Osteoblast (primary cell): ENCODE results near the gene ZNF385A. TPM values are rescaled to one million over a fixed set of nuclear protein-coding genes. Genes with fewer than 3 reads are reported as not detected.
"Not testable (repeated sequence)": the region's sequence is repeated elsewhere in the genome, so short reads cannot be mapped to it uniquely, and the experiment has no call there.

Experiments
- DNase-seq: peaks from one replicate; pipeline ENCODE4 v3.0.0; 2011; ENCODE audit warnings: low spot score, mixed read lengths; ENCODE audit not compliant: insufficient read length; ENCODE audit errors: missing footprints
- H2AFZ ChIP-seq: 2 replicates; pipeline ENCODE4 v1.6.0; 2011; ENCODE audit warnings: mild to moderate bottlenecking, low read length
- H3K27ac ChIP-seq: 2 replicates; pipeline ENCODE4 v1.5.1; 2011; ENCODE audit warnings: mild to moderate bottlenecking, low read depth, low read length, moderate library complexity
- H3K27me3 ChIP-seq: 2 replicates; pipeline ENCODE4 v1.6.0; 2012; ENCODE audit warnings: mild to moderate bottlenecking, control low read depth, inconsistent platforms, low read length, moderate library complexity; ENCODE audit not compliant: insufficient read depth
- H3K36me3 ChIP-seq: 2 replicates; pipeline ENCODE4 v1.5.1; 2011; ENCODE audit warnings: mild to moderate bottlenecking, low read length, control low read depth, moderate library complexity; ENCODE audit not compliant: insufficient read depth
- H3K4me1 ChIP-seq: 2 replicates; pipeline ENCODE4 v1.5.1; 2011; ENCODE audit warnings: mild to moderate bottlenecking, low read length, control low read depth, moderate library complexity; ENCODE audit not compliant: insufficient read depth
- H3K4me2 ChIP-seq: 2 replicates; pipeline ENCODE4 v1.6.0; 2011; ENCODE audit warnings: mild to moderate bottlenecking, low read length; ENCODE audit not compliant: insufficient read depth
- H3K4me3 ChIP-seq: fragments of 200-600 bp; sonication (generic); 3 replicates; pipeline ENCODE4 v1.5.1; 2012; ENCODE audit warnings: mild to moderate bottlenecking, low read length, inconsistent platforms; ENCODE audit not compliant: insufficient read depth
- H3K79me2 ChIP-seq: 2 replicates; pipeline ENCODE4 v1.6.0; 2012; ENCODE audit warnings: mild to moderate bottlenecking, low read length, control low read depth, inconsistent platforms; ENCODE audit not compliant: insufficient read depth
- H3K9me3 ChIP-seq: 2 replicates; pipeline ENCODE4 v1.5.1; 2011; ENCODE audit warnings: low read depth, low read length, control low read depth
- H4K20me1 ChIP-seq: 2 replicates; pipeline ENCODE4 v1.6.0; 2012; ENCODE audit warnings: mild to moderate bottlenecking, low read length, control low read depth; ENCODE audit not compliant: insufficient read depth
- total RNA-seq: library from RNA; depleted of rRNA; stranded (reverse); fragments of >200 nt; gene quantifications from 2 replicates; pipeline ENCODE4 v1.2.3, GENCODE V29; 2012
- TF ChIP-seq, protein P1 (sequence below): IDR thresholded peaks from 2 replicates; pipeline ENCODE4 v1.5.1; 2011; ENCODE audit warnings: mild to moderate bottlenecking, low read depth, low read length, moderate library complexity; ENCODE audit errors: extremely low read depth

The ZNF385A gene
- total RNA-seq, 1 donor: 0.72 TPM

DNA sequence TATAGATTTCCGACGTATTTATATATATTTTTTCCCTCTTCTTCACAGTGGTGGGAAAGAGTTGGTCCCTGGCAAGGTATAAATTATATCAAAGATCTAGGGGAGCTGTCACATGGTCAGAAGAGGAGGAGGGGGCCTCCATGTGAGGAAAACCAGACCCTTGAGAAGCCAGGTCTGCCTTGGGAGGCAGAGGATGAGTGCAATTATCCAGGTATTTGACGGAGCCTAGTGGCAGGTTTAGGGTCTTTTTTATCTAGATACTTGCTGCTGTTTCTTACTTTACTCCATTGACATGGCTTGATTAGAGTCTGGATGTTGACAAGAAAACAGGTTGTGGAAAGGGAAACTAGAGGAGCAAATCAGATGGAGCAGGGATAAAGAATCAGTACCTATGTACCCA is 54.1 kb downstream of the ZNF385A start:
- peaks cover 26% of the 10 kb centered on the region for H3K4me1 ChIP-seq
- H3K4me2 ChIP-seq: no peak overlapping the region
- no peaks in the 10 kb centered on the region for H3K9me3 ChIP-seq
- peaks cover 16% of the 10 kb centered on the region for H3K36me3 ChIP-seq
- H3K79me2 ChIP-seq: peaks cover 92% of the 10 kb centered on the region
- H3K27ac ChIP-seq: no peak overlapping the region
- no peaks in the 10 kb centered on the region for H3K27me3 ChIP-seq
- TF ChIP-seq, protein P1, sequence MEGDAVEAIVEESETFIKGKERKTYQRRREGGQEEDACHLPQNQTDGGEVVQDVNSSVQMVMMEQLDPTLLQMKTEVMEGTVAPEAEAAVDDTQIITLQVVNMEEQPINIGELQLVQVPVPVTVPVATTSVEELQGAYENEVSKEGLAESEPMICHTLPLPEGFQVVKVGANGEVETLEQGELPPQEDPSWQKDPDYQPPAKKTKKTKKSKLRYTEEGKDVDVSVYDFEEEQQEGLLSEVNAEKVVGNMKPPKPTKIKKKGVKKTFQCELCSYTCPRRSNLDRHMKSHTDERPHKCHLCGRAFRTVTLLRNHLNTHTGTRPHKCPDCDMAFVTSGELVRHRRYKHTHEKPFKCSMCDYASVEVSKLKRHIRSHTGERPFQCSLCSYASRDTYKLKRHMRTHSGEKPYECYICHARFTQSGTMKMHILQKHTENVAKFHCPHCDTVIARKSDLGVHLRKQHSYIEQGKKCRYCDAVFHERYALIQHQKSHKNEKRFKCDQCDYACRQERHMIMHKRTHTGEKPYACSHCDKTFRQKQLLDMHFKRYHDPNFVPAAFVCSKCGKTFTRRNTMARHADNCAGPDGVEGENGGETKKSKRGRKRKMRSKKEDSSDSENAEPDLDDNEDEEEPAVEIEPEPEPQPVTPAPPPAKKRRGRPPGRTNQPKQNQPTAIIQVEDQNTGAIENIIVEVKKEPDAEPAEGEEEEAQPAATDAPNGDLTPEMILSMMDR: no peak
- no peak overlapping the region for H2AFZ ChIP-seq
- DNase-seq: peak; percentile 53
- no peaks in the 10 kb centered on the region for H4K20me1 ChIP-seq
- no peak overlapping the region for H3K4me3 ChIP-seq

DNA sequence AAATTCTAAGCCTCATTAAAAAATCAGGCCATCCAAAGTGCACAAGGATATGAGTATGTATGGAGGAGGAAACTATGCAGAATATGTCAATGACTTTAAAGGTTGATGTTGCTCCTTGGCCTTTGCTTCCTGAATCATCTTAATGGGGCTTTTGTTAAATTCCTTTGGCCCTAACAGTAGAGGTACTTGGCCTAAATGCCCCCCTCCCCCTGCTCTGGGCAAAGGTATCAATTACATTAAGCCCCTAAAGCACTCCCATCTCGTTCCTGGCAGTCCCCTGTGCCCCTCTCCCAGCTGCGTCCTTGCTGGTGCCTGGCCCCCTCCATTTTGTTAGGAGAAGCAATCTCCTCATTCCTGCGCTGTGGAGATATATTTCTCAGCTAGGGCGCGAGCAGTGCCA is 54.8 kb downstream of the ZNF385A start:
- Histone ChIP-seq H3K79me2 (peaks cover 90% of the 10 kb centered on the region), H3K4me3 (no peak overlapping the region), H4K20me1 (no peaks in the 10 kb centered on the region), H3K9me3 (no peaks in the 10 kb centered on the region), H3K36me3 (peaks cover 16% of the 10 kb centered on the region), H2AFZ (no peak overlapping the region), H3K27ac (no peak overlapping the region), H3K4me1 (peaks cover 26% of the 10 kb centered on the region), H3K4me2 (no peak overlapping the region), H3K27me3 (no peaks in the 10 kb centered on the region)
- DNase-seq: peak; percentile 22
- TF ChIP-seq, protein P1: no peak

DNA sequence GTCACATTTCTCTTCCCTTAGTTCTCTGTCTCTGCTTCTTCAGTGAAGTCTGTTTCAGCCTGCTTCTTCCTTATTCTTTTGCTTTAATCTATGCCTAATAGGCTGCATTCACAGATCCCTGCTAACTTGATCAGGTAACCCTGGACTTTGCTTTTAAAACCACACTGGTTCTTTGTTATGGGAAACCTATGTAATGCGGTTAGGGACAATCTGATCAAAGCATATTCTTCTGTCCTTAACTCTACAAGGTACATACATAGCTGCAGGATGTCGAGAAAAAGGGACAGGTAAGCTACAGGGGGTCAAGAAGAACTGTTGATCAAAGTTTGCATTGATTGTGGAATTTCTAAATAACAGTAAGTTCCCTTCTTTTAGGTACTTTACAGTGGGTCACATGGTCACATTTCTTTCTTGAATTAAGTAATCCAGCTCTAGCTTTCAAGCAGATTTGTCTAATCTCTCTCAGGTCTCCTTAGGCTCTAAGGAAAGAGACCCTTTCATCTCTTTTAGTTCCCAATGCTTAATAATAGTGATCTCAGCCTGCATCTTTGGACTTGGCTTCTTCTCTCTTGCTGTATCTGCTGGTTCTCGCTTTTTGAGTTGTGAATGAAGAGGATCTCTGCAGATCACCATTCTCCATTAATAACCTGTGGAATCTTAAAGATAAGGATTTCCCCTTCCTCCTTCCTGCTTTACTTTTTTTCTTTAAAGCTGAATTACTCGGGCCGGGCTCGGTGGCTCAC is 55.8 kb downstream of the ZNF385A start:
- no peaks in the 10 kb centered on the region for H4K20me1 ChIP-seq
- TF ChIP-seq, protein P1: no peak
- H2AFZ ChIP-seq: no peak overlapping the region
- H3K4me1 ChIP-seq: peaks cover 30% of the 10 kb centered on the region
- no peak for DNase-seq
- H3K27me3 ChIP-seq: no peaks in the 10 kb centered on the region
- no peaks in the 10 kb centered on the region for H3K9me3 ChIP-seq
- H3K79me2 ChIP-seq: peaks cover 80% of the 10 kb centered on the region
- peaks cover 16% of the 10 kb centered on the region for H3K36me3 ChIP-seq
- H3K4me2 ChIP-seq: peak overlapping the region; percentile 32
- no peak overlapping the region for H3K4me3 ChIP-seq
- H3K27ac ChIP-seq: peak overlapping the region; percentile 18

GRCh38 chr12:54325442-54326109 is 59.0 kb downstream of the ZNF385A start:
- not testable (repeated sequence) for H3K27me3 ChIP-seq, H3K36me3 ChIP-seq, DNase-seq, H4K20me1 ChIP-seq, H3K9me3 ChIP-seq
- Histone ChIP-seq H3K4me1 (peaks cover 26% of the 10 kb centered on the region), H3K79me2 (peaks cover 50% of the 10 kb centered on the region), H2AFZ (peak overlapping the region; percentile 56), H3K4me2 (peak overlapping the region; percentile 99), H3K27ac (peak overlapping the region; percentile 97), H3K4me3 (peak overlapping the region; percentile 79)
